Neural cell (in vitro differentiated cells): ENCODE results near the gene POTEE.
"Not testable (repeated sequence)": the region's sequence is repeated elsewhere in the genome, so short reads cannot be mapped to it uniquely, and the experiment has no call there.

Experiments used
- CTCF ChIP-seq: fragments of 450-650 bp; IDR thresholded peaks from 2 replicates; pipeline ENCODE4 v1.5.1; 2014; ENCODE audit warnings: antibody characterized with exemption, mild to moderate bottlenecking, moderate library complexity; ENCODE audit not compliant: poor library complexity, severe bottlenecking
- EP300 ChIP-seq: fragments of 450-650 bp; conservative IDR thresholded peaks from 2 replicates; pipeline ENCODE4 v1.6.1; 2014; ENCODE audit warnings: antibody characterized with exemption, mild to moderate bottlenecking, moderate library complexity; ENCODE audit not compliant: poor library complexity, severe bottlenecking
- EZH2 ChIP-seq: fragments of 200-600, 300-800 bp; shearing (Covaris generic), sonication (generic); IDR thresholded peaks from 2 replicates; pipeline ENCODE4 v1.6.1; 2014; ENCODE audit warnings: antibody characterized with exemption, low read length, borderline replicate concordance, mild to moderate bottlenecking; ENCODE audit not compliant: insufficient read depth, poor library complexity, severe bottlenecking
- MXI1 ChIP-seq: fragments of 450-650 bp; conservative IDR thresholded peaks from 2 replicates; pipeline ENCODE4 v1.6.1; 2014; ENCODE audit warnings: antibody characterized with exemption, mild to moderate bottlenecking; ENCODE audit not compliant: poor library complexity, severe bottlenecking
- POLR2AphosphoS5 ChIP-seq: IDR thresholded peaks from 2 replicates; pipeline ENCODE4 v1.6.1; 2012
- REST ChIP-seq: IDR thresholded peaks from 2 replicates; pipeline ENCODE4 v1.6.1; 2012; ENCODE audit warnings: borderline replicate concordance

- TF ChIP-seq CTCF, POLR2AphosphoS5, EZH2, MXI1, EP300, REST: not testable (repeated sequence)
Measured at GRCh38 chr2:131178050-131178449, 31.3 kb upstream of the POTEE start.
